ENCODE measurements around the gene GPR137.

Gene GPR137

GRCh38 chr11:64281957-64282770 lies 3.5 kb upstream of the GPR137 start:
- H3K4me1 ChIP-seq (ENCODE audit: control insufficient read depth, insufficient read depth, low read length): peaks cover 5% of the 10 kb centered on the region; the same call in 1 of the 2 replicates
- peaks cover 2% of the 10 kb centered on the region; the same call in 1 of the 2 replicates for H3K36me3 ChIP-seq (ENCODE audit: control insufficient read depth, insufficient read depth, low read length)
- H3K4me3 ChIP-seq (ENCODE audit: low read depth, low read length): no peak overlapping the region
- peaks cover 7% of the 10 kb centered on the region; the same call in 1 of the 2 replicates for H3K27me3 ChIP-seq (ENCODE audit: control insufficient read depth, insufficient read depth, low read length)
- H3K9me3 ChIP-seq (ENCODE audit: control insufficient read depth, insufficient read depth, low read length): no peaks in the 10 kb centered on the region
- H3K9ac ChIP-seq (ENCODE audit: low read depth, low read length): no peak overlapping the region
- H3K27ac ChIP-seq (ENCODE audit: low read depth, low read length): no peak overlapping the region

DNA sequence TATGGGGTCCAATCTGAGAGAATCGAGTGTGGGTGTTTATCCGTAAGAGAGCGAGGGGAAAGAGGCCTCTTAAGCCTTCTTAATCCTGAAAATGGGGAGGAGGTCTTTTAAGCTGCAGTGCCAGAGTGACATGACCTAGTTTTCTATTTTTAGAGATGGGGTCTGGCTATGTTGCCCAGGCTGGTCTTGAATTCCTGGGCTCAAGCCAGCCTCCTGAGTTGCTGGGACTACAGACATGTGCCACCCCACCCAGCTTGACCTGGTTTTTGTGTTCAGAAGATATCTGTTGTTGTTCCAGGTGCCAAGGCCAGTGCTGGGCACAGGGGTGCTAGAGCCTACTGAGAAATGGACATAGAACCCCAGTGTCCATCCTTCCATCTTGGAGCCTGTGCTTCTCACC lies 2.6 kb upstream of the GPR137 start:
- H3K4me3 ChIP-seq (ENCODE audit: low read depth, low read length): no peak overlapping the region

DNA sequence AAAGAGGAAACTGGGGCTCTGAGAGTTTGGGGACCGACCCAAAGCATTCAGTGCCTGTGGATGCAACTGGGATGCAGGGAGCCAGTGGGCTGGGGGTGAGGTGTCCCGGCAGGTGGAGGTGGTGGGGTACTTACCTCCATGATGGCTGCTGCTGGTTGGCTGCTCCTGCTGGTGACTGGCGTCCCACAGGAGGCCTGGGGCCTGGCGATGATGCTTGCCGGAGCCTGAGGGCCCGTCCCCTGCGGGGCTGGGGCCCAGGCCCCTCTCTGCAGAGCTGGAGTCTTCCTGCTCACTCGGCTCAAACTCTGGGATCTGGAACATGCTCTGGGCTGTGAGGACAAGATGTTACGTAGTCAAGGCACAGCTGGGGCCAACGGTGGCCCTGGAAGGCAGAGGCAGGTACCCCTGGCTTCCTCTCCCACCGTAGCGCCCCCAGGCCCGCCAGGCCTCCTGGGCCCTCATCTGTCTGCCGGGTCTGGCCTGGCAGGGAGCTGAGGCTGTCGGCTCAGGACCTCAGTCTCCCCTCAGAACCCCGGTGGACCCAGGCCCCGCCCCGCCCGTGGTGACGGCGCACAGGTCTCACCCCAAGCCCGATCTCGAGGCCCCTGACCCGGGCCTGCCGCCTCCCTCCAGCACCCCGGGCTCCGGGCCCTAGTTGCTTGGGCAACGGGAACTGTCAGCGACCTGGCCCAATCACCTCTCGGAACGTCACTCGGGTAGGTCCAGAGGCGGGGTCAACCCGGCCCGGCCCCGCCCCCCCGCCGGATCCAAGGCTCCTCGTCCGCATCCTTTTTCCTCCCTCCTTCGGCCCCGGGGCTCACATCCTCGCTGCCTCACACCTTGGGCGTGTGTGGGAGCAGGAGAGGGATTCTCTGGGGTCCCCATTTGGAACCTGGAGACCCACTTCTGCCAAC lies 1.3 kb upstream of the GPR137 start, which contains the start of gene BAD:
Gene BAD, minus strand, starts transcription at position 618 of the 914 bp plus-strand sequence. Its CDS starts 297 bp downstream, at position 321.
- no peak within 1 kb of the TSS for H3K9ac ChIP-seq (ENCODE audit: low read depth, low read length)
- H3K4me1 ChIP-seq (ENCODE audit: control insufficient read depth, insufficient read depth, low read length): peaks cover 5% of the 10 kb centered on the region; the same call in 1 of the 2 replicates
- H3K27me3 ChIP-seq (ENCODE audit: control insufficient read depth, insufficient read depth, low read length): peaks cover 8% of the 10 kb centered on the region
- H3K4me3 ChIP-seq (ENCODE audit: low read depth, low read length): peak within 1 kb of the TSS; percentile 96
- no peaks in the 10 kb centered on the region for H3K9me3 ChIP-seq (ENCODE audit: control insufficient read depth, insufficient read depth, low read length)
- peak within 1 kb of the TSS; percentile 85 for H3K27ac ChIP-seq (ENCODE audit: low read depth, low read length)
- H3K36me3 ChIP-seq (ENCODE audit: control insufficient read depth, insufficient read depth, low read length): no peaks in the 10 kb centered on the region

More for the DNA sequence above, 2.6 kb upstream of the GPR137 start:
- H3K36me3 ChIP-seq (ENCODE audit: control insufficient read depth, insufficient read depth, low read length): no peaks in the 10 kb centered on the region; the same call in 1 of the 2 replicates
- H3K27ac ChIP-seq (ENCODE audit: low read depth, low read length): no peak overlapping the region
- H3K9ac ChIP-seq (ENCODE audit: low read depth, low read length): no peak overlapping the region
- H3K27me3 ChIP-seq (ENCODE audit: control insufficient read depth, insufficient read depth, low read length): peaks cover 7% of the 10 kb centered on the region; the same call in 1 of the 2 replicates
- peaks cover 5% of the 10 kb centered on the region; the same call in 1 of the 2 replicates for H3K4me1 ChIP-seq (ENCODE audit: control insufficient read depth, insufficient read depth, low read length)
- no peaks in the 10 kb centered on the region for H3K9me3 ChIP-seq (ENCODE audit: control insufficient read depth, insufficient read depth, low read length)

GRCh38 chr11:64285885-64286800 lies 495 bp downstream of the GPR137 start:
- Histone ChIP-seq H3K36me3 (ENCODE audit: control insufficient read depth, insufficient read depth, low read length) (no peaks in the 10 kb centered on the region), H3K27ac (ENCODE audit: low read depth, low read length) (no peak overlapping the region), H3K9me3 (ENCODE audit: control insufficient read depth, insufficient read depth, low read length) (no peaks in the 10 kb centered on the region), H3K27me3 (ENCODE audit: control insufficient read depth, insufficient read depth, low read length) (peaks cover 26% of the 10 kb centered on the region), H3K4me3 (ENCODE audit: low read depth, low read length) (peak overlapping the region; percentile 96), H3K4me1 (ENCODE audit: control insufficient read depth, insufficient read depth, low read length) (peaks cover 5% of the 10 kb centered on the region; the same call in 1 of the 2 replicates), H3K9ac (ENCODE audit: low read depth, low read length) (0 out of 2 replicates have a peak overlapping the region, but pooled peaks have one; percentile 12)

- H3K4me1 ChIP-seq (ENCODE audit: control insufficient read depth, insufficient read depth, low read length): peaks cover 5% of the 10 kb centered on the region; the same call in 1 of the 2 replicates
- no peak overlapping the region for H3K27ac ChIP-seq (ENCODE audit: low read depth, low read length)
- H3K9ac ChIP-seq (ENCODE audit: low read depth, low read length): no peak overlapping the region
- peaks cover 32% of the 10 kb centered on the region for H3K27me3 ChIP-seq (ENCODE audit: control insufficient read depth, insufficient read depth, low read length)
- no peak overlapping the region for H3K4me3 ChIP-seq (ENCODE audit: low read depth, low read length)
- no peaks in the 10 kb centered on the region for H3K9me3 ChIP-seq (ENCODE audit: control insufficient read depth, insufficient read depth, low read length)
- H3K36me3 ChIP-seq (ENCODE audit: control insufficient read depth, insufficient read depth, low read length): no peaks in the 10 kb centered on the region
Observed at GRCh38 chr11:64286801-64287159, 1.1 kb downstream of the GPR137 start.

DNA sequence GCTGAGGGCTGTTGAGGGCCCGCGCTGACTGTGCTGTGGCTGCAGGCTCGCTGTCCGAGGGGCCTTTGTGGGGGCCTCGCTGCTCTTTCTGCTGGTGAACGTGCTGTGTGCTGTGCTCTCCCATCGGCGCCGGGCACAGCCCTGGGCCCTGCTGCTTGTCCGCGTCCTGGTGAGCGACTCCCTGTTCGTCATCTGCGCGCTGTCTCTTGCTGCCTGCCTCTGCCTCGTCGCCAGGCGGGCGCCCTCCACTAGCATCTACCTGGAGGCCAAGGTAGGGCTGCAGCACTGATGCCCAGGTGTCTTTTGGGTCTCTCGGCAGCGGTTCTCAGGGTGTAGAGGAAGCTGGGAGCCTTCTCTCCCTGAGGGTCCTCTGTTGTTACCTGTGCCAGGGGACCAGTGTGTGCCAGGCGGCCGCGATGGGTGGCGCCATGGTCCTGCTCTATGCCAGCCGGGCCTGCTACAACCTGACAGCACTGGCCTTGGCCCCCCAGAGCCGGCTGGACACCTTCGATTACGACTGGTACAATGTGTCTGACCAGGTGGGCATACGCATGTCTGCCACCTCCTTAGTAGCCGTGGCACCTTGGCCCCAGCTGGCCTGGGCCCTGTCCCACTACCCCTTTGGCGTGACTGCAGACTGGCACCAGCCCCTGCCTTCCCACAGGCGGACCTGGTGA lies 2.2 kb downstream of the GPR137 start:
- Histone ChIP-seq H3K4me3 (ENCODE audit: low read depth, low read length) (no peak overlapping the region), H3K27ac (ENCODE audit: low read depth, low read length) (no peak overlapping the region), H3K9ac (ENCODE audit: low read depth, low read length) (no peak overlapping the region), H3K27me3 (ENCODE audit: control insufficient read depth, insufficient read depth, low read length) (peaks cover 43% of the 10 kb centered on the region), H3K36me3 (ENCODE audit: control insufficient read depth, insufficient read depth, low read length) (no peaks in the 10 kb centered on the region), H3K9me3 (ENCODE audit: control insufficient read depth, insufficient read depth, low read length) (no peaks in the 10 kb centered on the region), H3K4me1 (ENCODE audit: control insufficient read depth, insufficient read depth, low read length) (peaks cover 5% of the 10 kb centered on the region; the same call in 1 of the 2 replicates)

GRCh38 chr11:64288353-64288750 lies 2.7 kb downstream of the GPR137 start:
- H3K9ac ChIP-seq (ENCODE audit: low read depth, low read length): no peak overlapping the region
- peaks cover 48% of the 10 kb centered on the region for H3K27me3 ChIP-seq (ENCODE audit: control insufficient read depth, insufficient read depth, low read length)
- H3K4me3 ChIP-seq (ENCODE audit: low read depth, low read length): no peak overlapping the region
- no peaks in the 10 kb centered on the region for H3K9me3 ChIP-seq (ENCODE audit: control insufficient read depth, insufficient read depth, low read length)
- H3K27ac ChIP-seq (ENCODE audit: low read depth, low read length): no peak overlapping the region
- H3K36me3 ChIP-seq (ENCODE audit: control insufficient read depth, insufficient read depth, low read length): no peaks in the 10 kb centered on the region
- H3K4me1 ChIP-seq (ENCODE audit: control insufficient read depth, insufficient read depth, low read length): peaks cover 5% of the 10 kb centered on the region; the same call in 1 of the 2 replicates

DNA sequence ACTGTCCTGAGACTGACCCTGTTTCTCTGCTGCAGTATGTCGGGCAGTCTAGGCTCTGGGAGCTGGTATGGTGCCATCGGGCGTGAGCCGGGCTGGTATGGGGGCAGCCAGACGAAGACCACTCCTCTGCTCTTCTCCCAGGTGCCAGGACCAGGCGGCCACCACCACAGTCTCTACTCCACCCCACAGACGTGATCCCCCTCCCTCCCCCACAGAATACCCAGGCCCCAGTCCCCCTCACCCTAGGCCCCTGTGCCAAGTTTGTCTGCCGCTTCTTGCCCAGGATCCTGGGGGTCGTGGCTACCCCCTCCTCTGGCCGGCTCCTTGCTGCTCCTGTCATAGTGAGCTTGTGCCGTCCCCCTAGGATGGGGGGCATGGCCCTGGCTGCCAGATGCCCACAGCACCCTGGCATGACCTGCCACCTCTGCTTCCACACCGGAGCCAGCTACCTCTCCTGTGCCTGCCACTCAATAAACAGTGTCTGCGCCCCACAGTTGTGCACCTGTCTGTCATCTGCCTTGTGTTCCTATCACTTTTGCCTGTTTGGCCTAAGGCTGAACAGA lies 3.4 kb downstream of the GPR137 start:
- Histone ChIP-seq H3K36me3 (ENCODE audit: control insufficient read depth, insufficient read depth, low read length) (no peaks in the 10 kb centered on the region), H3K27ac (ENCODE audit: low read depth, low read length) (no peak overlapping the region), H3K9ac (ENCODE audit: low read depth, low read length) (no peak overlapping the region), H3K9me3 (ENCODE audit: control insufficient read depth, insufficient read depth, low read length) (no peaks in the 10 kb centered on the region), H3K4me1 (ENCODE audit: control insufficient read depth, insufficient read depth, low read length) (peaks cover 5% of the 10 kb centered on the region; the same call in 1 of the 2 replicates), H3K4me3 (ENCODE audit: low read depth, low read length) (no peak overlapping the region), H3K27me3 (ENCODE audit: control insufficient read depth, insufficient read depth, low read length) (peaks cover 56% of the 10 kb centered on the region)

DNA sequence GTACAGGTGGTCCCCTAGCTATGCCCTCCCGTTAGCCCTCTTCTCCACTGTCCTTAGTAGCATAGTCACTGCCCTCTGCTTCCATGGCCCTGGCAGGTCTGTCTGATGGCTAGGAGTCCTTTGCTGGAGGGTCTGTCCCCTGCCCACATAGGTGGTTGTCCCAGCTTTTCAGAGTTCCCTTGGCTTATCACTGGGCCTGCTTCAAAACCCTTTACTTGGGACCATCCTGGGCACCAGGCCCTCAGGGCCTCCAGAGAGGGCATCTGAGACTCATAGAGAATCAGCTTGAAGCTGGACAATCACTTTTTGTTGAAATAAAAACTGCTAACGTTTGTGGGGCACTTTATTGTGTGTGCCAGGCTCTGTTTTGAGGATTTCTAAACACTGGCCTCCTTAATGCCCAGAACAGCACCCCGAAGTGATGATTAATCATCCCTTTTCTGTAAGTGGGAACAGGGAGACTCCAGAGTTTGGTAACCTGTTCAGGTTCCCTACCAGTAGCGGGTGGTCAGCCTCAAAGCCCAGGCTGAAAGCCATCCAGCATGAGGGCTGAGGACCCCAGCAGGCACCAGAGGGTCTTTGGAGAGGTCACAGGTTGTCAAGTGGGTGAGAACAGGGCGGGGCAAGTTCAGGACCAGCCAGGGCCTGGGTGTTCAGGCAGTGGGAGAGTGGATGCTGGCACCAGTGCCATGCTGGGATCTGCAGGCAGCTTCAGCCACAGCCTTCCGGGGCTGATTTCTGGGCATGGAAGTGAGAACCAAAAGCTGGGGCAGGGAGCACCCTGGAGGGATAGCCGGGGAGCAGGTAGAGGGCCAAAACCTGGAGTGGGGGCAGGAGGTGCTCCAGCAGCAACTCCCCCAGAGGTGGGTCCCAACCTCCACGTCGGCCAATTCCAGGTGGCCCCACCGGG lies 5.0 kb downstream of the GPR137 start:
- H3K4me3 ChIP-seq (ENCODE audit: low read depth, low read length): peak overlapping the region; percentile 54
- peaks cover 71% of the 10 kb centered on the region for H3K27me3 ChIP-seq (ENCODE audit: control insufficient read depth, insufficient read depth, low read length)
- H3K9ac ChIP-seq (ENCODE audit: low read depth, low read length): no peak overlapping the region
- H3K36me3 ChIP-seq (ENCODE audit: control insufficient read depth, insufficient read depth, low read length): no peaks in the 10 kb centered on the region
- peaks cover 5% of the 10 kb centered on the region; the same call in 1 of the 2 replicates for H3K4me1 ChIP-seq (ENCODE audit: control insufficient read depth, insufficient read depth, low read length)
- no peaks in the 10 kb centered on the region for H3K9me3 ChIP-seq (ENCODE audit: control insufficient read depth, insufficient read depth, low read length)
- no peak overlapping the region for H3K27ac ChIP-seq (ENCODE audit: low read depth, low read length)
